ENCODE measurements around the gene DTX1. TPM values are rescaled to one million over a fixed set of nuclear protein-coding genes. Genes with fewer than 3 reads are reported as not detected.

The DTX1 gene
- polyA plus RNA-seq, 1 donor = 5.9 TPM

- no peak for DNase-seq
Observed at GRCh38 chr12:113095405-113095804, 38.9 kb downstream of the DTX1 start.

DNA sequence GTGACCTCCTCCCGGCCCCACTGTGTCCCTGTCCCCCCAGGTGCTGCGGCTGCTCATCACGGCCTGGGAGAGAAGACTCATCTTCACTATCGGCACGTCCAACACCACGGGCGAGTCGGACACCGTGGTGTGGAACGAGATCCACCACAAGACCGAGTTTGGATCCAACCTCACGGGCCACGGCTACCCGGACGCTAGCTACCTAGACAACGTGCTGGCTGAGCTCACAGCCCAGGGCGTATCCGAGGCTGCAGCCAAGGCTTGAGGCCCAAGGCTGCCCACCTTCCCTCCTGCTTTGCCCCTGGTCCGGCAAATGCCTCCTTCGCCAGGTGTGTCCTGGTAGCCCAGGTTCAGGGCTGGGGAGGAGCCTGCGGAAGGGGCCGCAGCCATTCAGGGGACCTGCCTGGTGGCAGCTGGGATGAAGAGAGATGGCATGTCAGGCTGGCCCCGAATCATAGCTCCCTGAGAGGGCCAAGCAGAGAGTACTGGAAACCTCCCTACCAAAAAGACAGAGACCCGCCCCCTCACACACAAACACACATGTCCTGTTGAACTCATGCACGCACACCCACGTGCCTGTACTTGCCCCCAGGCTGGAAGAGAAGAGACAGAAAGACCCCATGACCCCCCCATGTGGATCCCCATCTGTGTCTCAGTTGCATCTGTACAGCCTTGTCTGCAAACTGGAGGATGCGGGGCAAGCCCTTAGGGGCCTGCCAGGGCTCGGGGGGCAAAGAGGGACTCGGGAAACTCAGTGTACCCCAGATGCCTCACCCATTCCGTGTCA is 40.3 kb downstream of the DTX1 start:
- no peak for DNase-seq

DNA sequence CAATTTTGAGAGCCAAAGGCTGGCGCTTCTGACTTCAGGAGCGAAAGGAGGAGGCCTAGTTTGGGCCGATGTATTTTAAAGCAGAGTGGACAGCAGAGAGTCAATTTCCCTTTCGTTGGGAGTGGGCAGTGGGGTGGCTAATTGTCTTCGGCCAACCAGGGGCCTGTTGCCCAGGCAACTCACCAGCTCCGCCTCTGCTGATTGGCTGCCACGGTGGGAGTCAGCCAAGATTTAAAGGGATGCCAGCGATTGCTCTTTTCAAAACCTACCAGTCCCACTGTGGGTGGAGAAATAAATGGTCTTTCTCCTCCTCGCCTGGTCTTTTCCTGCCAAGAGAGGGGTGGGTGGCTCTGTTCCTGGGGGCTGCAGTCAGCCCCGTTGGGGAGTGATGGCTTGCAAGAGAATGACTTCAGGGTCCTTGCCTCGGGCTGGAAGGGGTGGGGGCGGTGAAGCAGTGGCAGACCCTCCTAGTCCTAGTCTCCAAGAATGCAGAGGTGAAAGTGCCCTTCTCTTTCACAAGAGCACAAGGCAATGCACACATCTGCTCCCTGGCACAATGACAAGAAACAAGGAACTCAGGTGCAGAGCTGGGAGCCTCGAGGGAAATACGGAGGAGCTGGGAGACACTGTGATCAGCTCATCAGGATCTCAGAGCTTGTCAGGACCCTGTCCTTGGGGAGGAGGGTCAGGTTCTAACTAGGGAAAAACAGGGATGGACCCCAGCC is 41.3 kb downstream of the DTX1 start:
- peak; percentile 44 for DNase-seq

GRCh38 chr12:113098441-113099028 is 42.0 kb downstream of the DTX1 start:
- peak; percentile 56 for DNase-seq

GRCh38 chr12:113099364-113099763 is 42.8 kb downstream of the DTX1 start:
- DNase-seq = no peak

DNA sequence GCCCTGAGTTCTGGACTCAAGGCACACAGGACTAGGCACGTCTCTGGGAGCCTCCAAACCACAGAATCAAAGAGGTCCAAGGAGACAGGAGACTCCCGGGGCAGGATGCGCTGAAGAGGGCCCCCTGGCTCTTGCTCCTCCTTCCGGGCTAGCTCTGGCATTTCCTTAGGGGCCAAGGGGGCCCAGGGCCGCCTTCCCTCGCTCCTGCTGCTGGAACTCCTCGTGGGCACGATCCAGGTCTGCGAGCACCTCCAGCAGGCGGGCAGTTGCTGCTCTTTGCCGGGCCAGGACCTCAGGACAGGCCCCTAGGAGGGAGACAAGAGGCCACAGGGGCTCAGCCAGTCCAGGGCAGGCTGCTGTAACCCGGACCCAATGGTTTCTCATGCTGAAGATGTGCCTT is 43.2 kb downstream of the DTX1 start:
- no peak for DNase-seq

DNA sequence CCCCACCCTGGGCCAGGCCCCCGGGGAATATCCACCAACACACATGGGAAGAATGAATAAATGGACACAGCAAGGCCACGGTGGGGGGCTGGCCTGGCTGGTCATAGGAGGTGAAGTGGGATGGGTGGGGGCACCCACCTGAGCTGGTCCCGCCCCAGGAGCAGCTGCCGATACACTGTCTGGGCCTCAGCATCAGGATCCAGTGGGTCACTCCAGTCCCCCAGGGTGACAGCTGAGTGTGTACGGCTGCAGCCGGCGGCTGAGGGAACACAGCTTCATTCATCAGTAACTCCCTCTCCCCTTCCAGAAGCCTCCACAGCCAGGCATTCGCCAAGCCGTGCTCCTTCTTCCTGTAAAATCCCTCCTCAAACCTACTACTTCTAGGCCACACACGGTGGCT is 45.2 kb downstream of the DTX1 start:
- DNase-seq = no peak

- DNase-seq = no peak
Observed at GRCh38 chr12:113102811-113103210, 46.3 kb downstream of the DTX1 start.

GRCh38 chr12:113103756-113104450 is 47.4 kb downstream of the DTX1 start:
- DNase-seq = no peak

GRCh38 chr12:113104953-113105510 is 48.5 kb downstream of the DTX1 start:
- no peak for DNase-seq

GRCh38 chr12:113105606-113106271 is 49.2 kb downstream of the DTX1 start:
- no peak for DNase-seq

- no peak for DNase-seq
Observed at GRCh38 chr12:113106361-113106760, 49.8 kb downstream of the DTX1 start.

- no peak for DNase-seq
Observed at GRCh38 chr12:113108308-113108707, 51.8 kb downstream of the DTX1 start.

GRCh38 chr12:113109360-113109759 is 52.8 kb downstream of the DTX1 start:
- DNase-seq = no peak

DNA sequence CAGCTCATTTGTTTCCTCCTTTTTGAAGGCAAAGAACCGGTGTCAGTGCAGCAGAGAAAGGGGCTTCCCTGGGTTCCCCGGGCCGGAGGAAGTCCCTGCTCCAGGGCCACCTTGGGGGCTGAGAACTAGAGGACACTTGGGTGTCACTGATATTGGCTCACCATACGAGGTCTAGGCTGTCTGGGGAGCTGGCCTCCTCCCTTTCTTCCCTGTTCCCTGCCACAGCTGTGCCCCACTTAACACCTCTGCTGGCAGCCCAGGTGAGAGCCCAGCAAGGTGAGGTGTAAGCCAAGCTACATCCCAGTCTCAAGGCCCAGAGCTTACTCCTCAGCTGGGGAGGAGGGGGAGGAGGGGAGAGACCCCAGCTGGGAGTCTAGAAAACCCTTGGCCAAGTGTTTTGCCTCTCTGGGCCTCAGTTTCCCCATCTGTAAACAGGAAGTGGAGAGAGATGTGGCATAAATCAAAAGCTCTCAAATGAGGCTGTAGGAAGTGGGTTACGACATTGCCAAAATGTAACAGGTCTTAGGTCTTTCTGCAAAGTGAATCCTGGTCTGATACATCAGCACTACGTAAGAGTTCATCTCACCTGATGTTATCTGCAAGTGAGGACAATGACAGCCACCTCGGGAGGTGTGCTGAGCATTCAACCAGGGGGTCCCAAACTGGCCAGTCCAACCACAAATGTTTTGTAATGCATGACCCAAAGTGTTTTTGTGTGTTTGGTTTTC is 53.5 kb downstream of the DTX1 start:
- DNase-seq = no peak

DNA sequence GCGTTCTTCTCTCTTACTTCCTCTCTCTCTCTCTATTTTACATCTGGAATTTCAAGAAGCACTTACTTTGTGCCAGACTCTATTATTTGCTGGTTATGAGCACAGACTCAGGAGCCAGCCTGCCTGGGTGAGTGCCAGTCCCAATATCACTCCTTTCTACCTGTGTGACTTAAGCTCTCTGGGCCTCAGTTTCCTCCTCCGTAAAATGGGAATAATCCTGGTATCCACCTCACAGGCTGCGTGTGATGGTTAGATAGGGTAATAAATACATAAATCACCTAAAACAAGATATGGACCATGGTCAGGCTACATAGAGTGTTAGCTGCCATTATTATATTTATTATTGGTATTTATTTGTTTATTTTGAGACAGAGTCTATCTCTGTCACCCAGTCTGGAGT is 54.7 kb downstream of the DTX1 start:
- DNase-seq = no peak

DNA sequence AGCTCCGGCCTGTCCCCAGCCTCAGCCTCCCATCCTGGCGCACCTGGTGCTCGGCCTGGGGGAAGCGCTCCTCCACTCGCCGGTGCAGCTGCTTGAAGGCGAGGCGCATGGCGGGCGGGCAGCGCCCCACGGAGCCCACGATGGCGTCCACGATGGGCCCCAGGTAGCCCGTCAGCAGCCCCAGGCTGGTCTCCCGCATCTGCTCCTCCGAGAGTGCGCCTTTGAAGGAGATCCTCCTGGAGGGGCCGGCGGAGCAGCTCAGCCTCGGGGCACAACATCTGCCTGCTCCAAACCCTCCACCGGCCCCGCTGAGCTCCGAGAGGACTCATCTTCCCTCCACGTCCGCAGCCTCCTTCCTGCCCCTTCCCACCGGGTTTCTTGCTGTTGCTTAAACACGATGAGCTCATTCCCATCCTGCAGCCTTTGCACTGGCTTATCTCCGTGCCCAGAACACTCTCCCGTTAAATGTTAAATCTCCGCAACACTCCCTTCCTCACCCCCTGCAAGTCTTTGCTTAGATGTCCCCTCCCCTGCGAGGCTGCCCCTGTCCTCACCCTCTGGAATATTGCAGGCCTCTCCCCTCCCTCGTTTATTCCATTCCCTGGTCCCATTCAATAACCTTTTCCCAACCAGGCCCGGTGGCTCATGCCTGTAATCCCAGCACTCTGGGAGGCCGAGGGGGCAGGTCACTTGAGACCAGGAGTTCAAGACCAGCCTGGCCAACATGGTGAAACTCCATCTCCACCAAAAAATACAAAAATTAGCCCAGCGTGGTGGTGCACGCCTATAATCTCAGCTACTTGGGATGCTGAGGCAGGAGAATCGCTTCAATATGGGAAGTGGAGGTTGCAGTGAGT is 55.7 kb downstream of the DTX1 start:
- no peak for DNase-seq

GRCh38 chr12:113113397-113113796 is 56.9 kb downstream of the DTX1 start:
- DNase-seq = no peak

GRCh38 chr12:113114447-113115178 is 58.1 kb downstream of the DTX1 start:
- DNase-seq = no peak
